WTC11 (cell line): Measurements from ENCODE around the gene PDSS2. TPM values are rescaled to one million over a fixed set of nuclear protein-coding genes. Genes with fewer than 3 reads are reported as not detected.

Experiments used
- ATAC-seq: fragments of 200-7000 bp; cut with Tn5 transposase; 2 replicates; pipeline ENCODE4 v1.10.0; 2021; ENCODE audit warnings: mild to moderate bottlenecking, moderate library complexity
- CTCF ChIA-PET: fragments of 300-600 bp; sonication (Branson Sonifier 250); formaldehyde crosslinking; loops from one replicate; lab custom pipeline; 2021; ENCODE audit warnings: antibody characterized with exemption; lab: Charles Lee
- POLR2A ChIA-PET: fragments of 350-600 bp; sonication (Branson Sonifier 250); formaldehyde crosslinking; loops from one replicate; lab custom pipeline; 2021; ENCODE audit warnings: antibody characterized with exemption; lab: Charles Lee
- DNase-seq: peaks from one replicate; pipeline ENCODE4 v3.0.0; 2021; ENCODE audit warnings: low spot score
- H3K27ac Mint-ChIP-seq: 2 replicates; pipeline ENCODE4 v1.8.0; 2021; ENCODE audit warnings: mixed read lengths
- H3K27me3 Mint-ChIP-seq: 2 replicates; pipeline ENCODE4 v1.8.0; 2021; ENCODE audit warnings: low read depth, mild to moderate bottlenecking, moderate library complexity, mixed read lengths
- H3K36me3 Mint-ChIP-seq: 2 replicates; pipeline ENCODE4 v1.8.0; 2021; ENCODE audit warnings: mixed read lengths
- H3K4me1 Mint-ChIP-seq: 2 replicates; pipeline ENCODE4 v1.8.0; 2022; ENCODE audit warnings: mixed read lengths
- H3K4me3 Mint-ChIP-seq: 2 replicates; pipeline ENCODE4 v1.8.0; 2021; ENCODE audit warnings: mild to moderate bottlenecking, moderate library complexity, mixed read lengths
- H3K9me3 Mint-ChIP-seq: 2 replicates; pipeline ENCODE4 v1.8.0; 2021; ENCODE audit warnings: mixed read lengths
- CREB1 ChIP-seq: sonication (generic); formaldehyde crosslinking; IDR thresholded peaks from 2 replicates; pipeline ENCODE4 v1.8.0; 2023; ENCODE audit warnings: mild to moderate bottlenecking, missing genetic modification reagents
- EMX1 ChIP-seq: fragments of 250-450 bp; sonication (Bioruptor Pico); IDR thresholded peaks from 2 replicates; pipeline ENCODE4 v1.8.0; 2021; ENCODE audit warnings: mild to moderate bottlenecking
- FOXP1 ChIP-seq: sonication (generic); formaldehyde crosslinking; IDR thresholded peaks from 2 replicates; pipeline ENCODE4 v1.8.0; 2022; ENCODE audit warnings: missing genetic modification reagents, mild to moderate bottlenecking, moderate library complexity, borderline replicate concordance
- GRHL2 ChIP-seq: fragments of 250-450 bp; sonication (Bioruptor Pico); IDR thresholded peaks from 2 replicates; pipeline ENCODE4 v1.8.0; 2022; ENCODE audit warnings: mild to moderate bottlenecking, moderate library complexity; ENCODE audit not compliant: insufficient replicate concordance, severe bottlenecking
- NFATC4 ChIP-seq: fragments of 250-450 bp; sonication (Bioruptor Pico); IDR thresholded peaks from 2 replicates; pipeline ENCODE4 v1.9.0; 2021; ENCODE audit warnings: mild to moderate bottlenecking
- NR2C2 ChIP-seq: sonication (generic); formaldehyde crosslinking; IDR thresholded peaks from 2 replicates; pipeline ENCODE4 v1.8.0; 2022; ENCODE audit warnings: mild to moderate bottlenecking, missing genetic modification reagents
- SMAD4 ChIP-seq: sonication (generic); formaldehyde crosslinking; IDR thresholded peaks from 2 replicates; pipeline ENCODE4 v1.8.0; 2022; ENCODE audit warnings: mild to moderate bottlenecking, missing genetic modification reagents
- SOX15 ChIP-seq: fragments of 250-450 bp; sonication (Bioruptor Pico); IDR thresholded peaks from 2 replicates; pipeline ENCODE4 v1.9.0; 2021; ENCODE audit warnings: mild to moderate bottlenecking
- TP53 ChIP-seq: sonication (generic); formaldehyde crosslinking; IDR thresholded peaks from 2 replicates; pipeline ENCODE4 v1.8.1; 2023; ENCODE audit warnings: mild to moderate bottlenecking, missing genetic modification reagents
- ZNF138 ChIP-seq: sonication (generic); formaldehyde crosslinking; conservative IDR thresholded peaks from 2 replicates; pipeline ENCODE4 v1.8.1; 2022; ENCODE audit warnings: mild to moderate bottlenecking, moderate library complexity, missing genetic modification reagents
- ZNF263 ChIP-seq: sonication (generic); formaldehyde crosslinking; IDR thresholded peaks from 2 replicates; pipeline ENCODE4 v1.8.1; 2022; ENCODE audit warnings: low read depth, mild to moderate bottlenecking, moderate library complexity, missing genetic modification reagents
- total RNA-seq: library from RNA; stranded (reverse); gene quantifications from 3 replicates; pipeline ENCODE4 v1.2.3, GENCODE V29; 2021
- TF ChIP-seq, protein P1 (sequence below): sonication (generic); formaldehyde crosslinking; IDR thresholded peaks from 2 replicates; pipeline ENCODE4 v1.8.0; 2023; ENCODE audit warnings: missing genetic modification reagents, mild to moderate bottlenecking, borderline replicate concordance

The PDSS2 gene
- total RNA-seq, 1 experiment from 2014 or later = 18.3 TPM

DNA sequence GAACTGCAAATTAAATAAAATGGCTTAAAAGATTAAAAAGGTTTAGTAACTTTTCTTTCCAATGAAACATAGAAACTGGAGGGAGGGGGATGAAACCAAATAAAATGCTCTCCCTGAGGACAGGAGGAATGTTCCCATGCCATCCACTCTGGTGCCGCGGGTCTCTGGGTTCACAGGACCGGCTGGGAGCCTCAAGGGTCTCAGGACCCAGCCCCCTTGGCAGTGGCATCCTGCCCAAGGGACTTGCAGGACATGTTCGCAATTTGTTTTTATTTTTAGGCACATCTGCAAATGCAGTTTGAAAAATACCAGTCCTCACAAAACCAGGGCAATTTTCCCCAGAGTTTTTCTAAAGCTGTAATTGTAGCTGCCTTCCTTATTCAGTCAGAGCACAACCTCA, 351.6 kb downstream of the PDSS2 start (continued):
- TF ChIP-seq, protein P1, sequence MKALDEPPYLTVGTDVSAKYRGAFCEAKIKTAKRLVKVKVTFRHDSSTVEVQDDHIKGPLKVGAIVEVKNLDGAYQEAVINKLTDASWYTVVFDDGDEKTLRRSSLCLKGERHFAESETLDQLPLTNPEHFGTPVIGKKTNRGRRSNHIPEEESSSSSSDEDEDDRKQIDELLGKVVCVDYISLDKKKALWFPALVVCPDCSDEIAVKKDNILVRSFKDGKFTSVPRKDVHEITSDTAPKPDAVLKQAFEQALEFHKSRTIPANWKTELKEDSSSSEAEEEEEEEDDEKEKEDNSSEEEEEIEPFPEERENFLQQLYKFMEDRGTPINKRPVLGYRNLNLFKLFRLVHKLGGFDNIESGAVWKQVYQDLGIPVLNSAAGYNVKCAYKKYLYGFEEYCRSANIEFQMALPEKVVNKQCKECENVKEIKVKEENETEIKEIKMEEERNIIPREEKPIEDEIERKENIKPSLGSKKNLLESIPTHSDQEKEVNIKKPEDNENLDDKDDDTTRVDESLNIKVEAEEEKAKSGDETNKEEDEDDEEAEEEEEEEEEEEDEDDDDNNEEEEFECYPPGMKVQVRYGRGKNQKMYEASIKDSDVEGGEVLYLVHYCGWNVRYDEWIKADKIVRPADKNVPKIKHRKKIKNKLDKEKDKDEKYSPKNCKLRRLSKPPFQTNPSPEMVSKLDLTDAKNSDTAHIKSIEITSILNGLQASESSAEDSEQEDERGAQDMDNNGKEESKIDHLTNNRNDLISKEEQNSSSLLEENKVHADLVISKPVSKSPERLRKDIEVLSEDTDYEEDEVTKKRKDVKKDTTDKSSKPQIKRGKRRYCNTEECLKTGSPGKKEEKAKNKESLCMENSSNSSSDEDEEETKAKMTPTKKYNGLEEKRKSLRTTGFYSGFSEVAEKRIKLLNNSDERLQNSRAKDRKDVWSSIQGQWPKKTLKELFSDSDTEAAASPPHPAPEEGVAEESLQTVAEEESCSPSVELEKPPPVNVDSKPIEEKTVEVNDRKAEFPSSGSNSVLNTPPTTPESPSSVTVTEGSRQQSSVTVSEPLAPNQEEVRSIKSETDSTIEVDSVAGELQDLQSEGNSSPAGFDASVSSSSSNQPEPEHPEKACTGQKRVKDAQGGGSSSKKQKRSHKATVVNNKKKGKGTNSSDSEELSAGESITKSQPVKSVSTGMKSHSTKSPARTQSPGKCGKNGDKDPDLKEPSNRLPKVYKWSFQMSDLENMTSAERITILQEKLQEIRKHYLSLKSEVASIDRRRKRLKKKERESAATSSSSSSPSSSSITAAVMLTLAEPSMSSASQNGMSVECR (CRISPR knock-in tag) = no peak
- TF ChIP-seq TP53 (CRISPR knock-in tag) = no peak
- no peak for TF ChIP-seq SOX15 (CRISPR knock-in tag)

DNA sequence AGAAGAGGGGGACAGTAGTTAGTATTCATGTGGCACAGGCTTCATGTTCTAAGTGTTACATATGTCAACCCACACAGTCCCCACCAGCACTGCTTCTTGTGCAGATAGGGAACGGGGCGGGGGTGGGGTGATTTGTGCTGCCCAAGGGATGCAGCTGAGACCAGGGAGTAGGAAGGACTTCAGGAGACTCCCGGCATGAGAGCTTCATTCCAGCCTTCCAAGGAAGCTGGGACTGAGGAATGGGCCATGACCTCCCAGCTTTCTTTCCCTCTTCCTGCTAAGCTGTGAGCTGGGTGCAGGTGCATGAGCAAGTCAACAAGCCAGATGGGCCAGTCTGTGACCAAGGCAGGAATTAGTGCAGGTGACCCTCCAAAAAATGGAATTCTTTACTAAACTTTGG, 353.2 kb downstream of the PDSS2 start:
- peak; percentile 60 for ATAC-seq
- no peaks in the 10 kb centered on the region for H3K27me3 Mint-ChIP-seq
- ChIA-PET POLR2A (interaction anchor here (1.1 to 1.3 kb wide), 2 partner anchors 10 to 12 kb away, joined by 4 to 11 read pairs; partner anchors contain the start of gene BEND3), CTCF (interaction anchor here (0.5 to 2.2 kb wide), 11 partner anchors 8 to 767 kb away, joined by 3 to 12 read pairs (median 3); partner anchors contain the start of gene BEND3)
- H3K9me3 Mint-ChIP-seq = no peaks in the 10 kb centered on the region
- H3K36me3 Mint-ChIP-seq = peaks cover 3% of the 10 kb centered on the region; the same call in 1 of the 2 replicates
- H3K4me3 Mint-ChIP-seq = peak overlapping the region; percentile 30; the same call in 1 of the 2 replicates
- TF ChIP-seq EMX1 (CRISPR knock-in tag) (0 out of 2 replicates have a peak, but pooled peaks have one; percentile 40), SMAD4 (CRISPR knock-in tag) (no peak), ZNF138 (CRISPR knock-in tag) (no peak), NR2C2 (CRISPR knock-in tag) (no peak), GRHL2 (CRISPR knock-in tag) (no peak), NFATC4 (no peak)
- peak; percentile 30 for DNase-seq
- peaks cover 61% of the 10 kb centered on the region for H3K4me1 Mint-ChIP-seq
- peak overlapping the region; percentile 98 for H3K27ac Mint-ChIP-seq

DNA sequence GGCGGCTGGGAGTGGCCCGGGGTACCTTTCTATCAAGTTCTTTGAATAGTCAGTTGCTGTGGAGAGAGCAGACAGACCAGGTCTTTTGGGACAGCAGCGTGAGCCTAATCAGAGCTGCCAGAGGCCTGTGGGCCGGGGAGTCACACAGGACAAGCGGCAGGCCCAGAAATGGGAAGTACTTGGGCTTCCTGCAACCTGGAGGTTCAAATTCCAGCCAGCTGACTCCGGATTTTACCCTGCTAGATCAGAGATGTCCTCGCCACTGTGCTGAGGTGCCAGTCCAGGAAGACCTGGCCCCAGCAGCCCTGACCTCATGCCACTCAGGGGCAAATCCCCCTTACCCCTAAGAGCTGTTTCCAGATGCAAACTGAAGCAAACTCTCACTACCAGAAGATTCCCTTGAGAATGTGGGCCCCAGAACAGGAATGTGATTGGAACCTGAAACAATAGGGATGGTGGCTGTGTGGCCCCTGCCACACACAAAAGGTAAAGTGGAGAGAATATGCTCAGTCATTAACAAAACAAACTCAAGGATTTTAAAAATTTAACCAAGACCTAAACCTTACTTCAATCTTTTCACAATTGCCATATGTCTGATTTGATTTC, 353.8 kb downstream of the PDSS2 start:
- Mint-ChIP-seq H3K9me3 (no peaks in the 10 kb centered on the region), H3K27me3 (no peaks in the 10 kb centered on the region), H3K4me3 (no peak overlapping the region), H3K36me3 (peaks cover 3% of the 10 kb centered on the region; the same call in 1 of the 2 replicates), H3K4me1 (peaks cover 63% of the 10 kb centered on the region), H3K27ac (peak overlapping the region; percentile 98)
- CTCF ChIA-PET = interaction anchor here (0.9 to 2.2 kb wide), 8 partner anchors 8 to 126 kb away, joined by 3 to 12 read pairs (median 4); partner anchors contain the start of gene BEND3
- ATAC-seq (peak; percentile 20), DNase-seq (no peak)
- TF ChIP-seq CREB1 (CRISPR knock-in tag) = no peak
- TF ChIP-seq GRHL2 (CRISPR knock-in tag) = no peak
- TF ChIP-seq, protein P1 (CRISPR knock-in tag) = no peak
- TF ChIP-seq SOX15 (CRISPR knock-in tag) = no peak
- no peak for TF ChIP-seq ZNF263 (CRISPR knock-in tag)
- no peak for TF ChIP-seq FOXP1 (CRISPR knock-in tag)
- POLR2A ChIA-PET = interaction anchor here (1.1 to 1.5 kb wide), 3 partner anchors 10 to 13 kb away, joined by 4 to 11 read pairs (median 7); partner anchors contain the start of gene BEND3
